Central memory CD4-positive, alpha-beta T cell (primary cell): ENCODE results near the gene CUEDC1.

ENCODE experiments used
- DNase-seq: peaks from one replicate; pipeline ENCODE4 v3.0.0; 2022

Gene CUEDC1

DNA sequence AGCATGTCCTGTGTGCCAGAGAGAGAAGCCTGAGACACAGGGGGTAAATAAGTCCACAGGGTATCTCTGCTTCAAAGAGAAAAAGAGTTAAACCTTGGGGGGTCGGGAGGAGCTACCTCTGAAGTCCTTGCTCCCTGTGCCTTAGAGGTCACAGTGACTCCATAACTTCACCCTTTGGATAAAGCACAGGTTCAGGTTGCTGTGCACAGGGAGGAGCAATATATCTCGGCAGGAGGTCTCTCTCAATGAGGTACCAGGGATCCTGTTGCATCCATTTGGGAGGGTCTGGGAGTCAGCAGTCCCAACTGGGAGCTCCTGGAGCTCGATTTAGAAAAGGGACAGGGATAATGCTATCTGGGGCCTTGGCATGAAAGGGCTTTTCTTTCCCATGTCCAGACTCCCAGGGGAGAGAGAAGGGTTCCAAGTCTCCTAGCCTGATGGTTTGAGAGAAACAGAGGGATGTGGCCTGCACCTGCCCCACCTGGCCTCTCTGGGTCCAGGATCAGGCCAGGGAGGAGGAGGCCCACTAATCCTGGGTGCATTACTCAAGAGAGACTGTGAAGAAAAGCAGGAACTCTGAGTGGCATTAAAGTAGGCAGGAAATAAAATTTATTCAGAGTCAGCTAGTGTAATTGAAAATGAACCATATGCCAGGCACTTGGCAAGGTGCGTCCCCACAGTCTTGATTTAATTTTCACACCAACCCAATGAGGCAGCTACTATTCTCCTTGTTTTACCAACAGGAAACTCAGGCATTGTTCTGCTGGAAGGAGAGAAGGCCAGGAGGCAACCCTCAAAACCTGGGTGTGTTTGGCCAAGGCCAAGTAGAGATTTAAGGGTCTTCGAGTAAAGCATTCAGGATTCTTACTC is 40.7 kb downstream of the CUEDC1 start:
- no peak for DNase-seq

DNA sequence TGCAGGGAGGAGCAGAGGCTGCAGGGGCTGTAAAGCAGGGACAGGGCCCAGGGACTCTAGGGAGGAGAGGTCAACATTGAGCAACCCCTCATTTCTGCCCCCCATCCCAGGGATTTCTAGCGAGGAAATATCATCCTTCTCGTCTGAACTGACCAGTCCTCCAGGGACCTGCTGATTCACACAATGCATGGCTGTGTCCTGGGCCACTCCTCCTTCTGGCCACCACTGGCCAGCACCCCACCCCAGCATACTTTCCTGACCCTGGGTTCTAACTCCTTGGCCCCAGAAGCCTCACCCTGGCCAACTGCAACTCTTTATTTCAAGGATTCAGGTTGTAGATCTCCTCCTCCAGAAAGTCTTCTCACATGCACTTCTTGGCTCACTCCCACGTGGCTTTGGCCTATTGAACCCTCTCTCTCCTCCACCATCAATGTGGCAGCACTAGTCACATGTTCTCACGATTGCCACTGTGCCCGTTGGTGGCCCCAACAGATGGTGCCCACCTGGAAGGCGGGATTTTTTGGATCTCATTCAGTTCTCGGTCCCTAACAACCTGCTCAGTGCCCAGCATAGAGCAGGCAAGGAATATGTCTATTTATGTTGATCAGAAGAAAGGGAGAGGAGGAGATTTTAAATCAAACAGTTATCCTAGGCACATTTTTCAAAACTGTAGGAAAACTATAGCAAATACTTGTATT is 41.5 kb downstream of the CUEDC1 start:
- DNase-seq = no peak

DNA sequence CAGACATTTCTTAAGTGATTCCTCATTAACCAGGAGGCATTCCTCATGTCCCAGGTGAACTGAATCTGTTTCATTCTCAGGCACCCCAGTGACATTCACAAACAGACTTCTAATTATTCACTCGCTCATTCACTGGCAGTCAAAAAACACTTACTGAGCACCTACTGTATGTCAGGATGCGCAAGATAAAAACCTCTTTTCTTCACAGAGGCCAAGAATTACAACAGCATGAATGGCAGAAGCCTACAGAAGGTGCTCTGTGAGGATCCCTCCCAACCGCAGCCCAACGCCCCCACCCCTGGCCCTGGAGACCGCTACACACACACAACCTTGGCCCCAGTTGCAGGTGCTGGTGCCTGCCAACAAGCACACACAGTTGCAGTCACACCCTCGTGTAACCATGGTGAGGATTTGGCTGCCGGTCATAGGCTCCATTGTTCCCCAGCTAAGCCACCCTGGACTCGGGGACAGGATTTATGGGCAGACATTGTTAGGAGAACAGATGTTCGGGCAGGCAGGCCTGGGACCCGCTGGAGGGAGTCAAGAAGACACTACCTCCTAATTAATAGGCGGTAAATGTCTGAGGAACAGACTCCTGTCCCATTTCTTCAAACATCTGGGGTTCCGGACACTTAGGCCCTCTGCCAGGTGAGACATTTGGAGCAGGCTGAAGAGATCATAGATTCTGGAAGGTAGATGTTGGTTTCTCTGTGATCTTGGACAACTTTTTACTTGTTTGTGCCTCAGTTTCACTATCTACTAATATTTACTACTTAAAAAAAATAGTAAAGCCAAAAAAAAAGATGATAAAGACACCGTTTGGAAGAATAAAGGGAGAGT is 43.2 kb downstream of the CUEDC1 start:
- DNase-seq = no peak

DNA sequence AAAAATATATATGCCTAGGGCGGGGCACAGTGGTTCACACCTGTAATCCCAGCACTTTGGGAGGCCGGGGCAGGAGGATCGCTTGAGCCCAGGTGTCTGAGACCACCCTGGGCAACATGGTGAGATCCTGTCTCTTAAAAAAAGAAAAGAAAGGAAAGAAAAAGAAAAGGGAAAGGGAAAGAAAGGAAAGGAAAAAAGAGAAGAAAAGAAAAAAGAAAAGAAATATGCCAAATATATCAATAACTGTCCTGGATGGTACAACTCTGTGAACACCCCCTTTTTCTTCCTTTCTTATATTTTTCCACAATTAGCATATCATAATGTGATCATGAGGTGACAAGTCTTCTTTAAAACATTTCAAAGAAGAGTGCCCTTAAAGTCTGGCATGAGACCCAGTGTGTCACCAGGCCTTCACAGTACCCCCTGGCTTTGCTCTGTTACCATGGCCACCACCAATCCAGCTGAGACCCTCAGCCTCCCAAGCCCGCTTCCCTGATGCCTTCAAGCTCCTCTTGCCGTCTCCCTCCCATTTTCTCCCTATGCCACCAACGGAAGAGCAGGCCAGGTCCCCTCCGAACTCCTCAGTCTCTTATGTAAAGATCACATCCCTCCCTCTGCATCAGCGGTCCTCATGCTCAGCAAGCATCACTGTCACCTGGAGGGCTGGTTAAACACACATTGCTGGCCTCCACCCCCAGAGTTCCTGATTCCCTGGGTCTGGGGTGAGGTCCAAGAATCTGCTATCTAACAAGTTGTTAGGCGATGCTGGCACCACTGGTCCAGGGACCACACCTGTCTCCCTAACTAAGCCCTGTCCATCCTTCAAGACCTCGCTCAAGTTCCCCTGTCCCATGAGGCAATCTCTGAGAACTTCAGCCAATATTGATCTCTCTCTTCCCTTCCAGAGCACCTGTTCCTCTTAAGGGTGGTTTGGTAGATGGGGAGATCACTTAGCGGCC is 44.5 kb downstream of the CUEDC1 start:
- DNase-seq = no peak

DNA sequence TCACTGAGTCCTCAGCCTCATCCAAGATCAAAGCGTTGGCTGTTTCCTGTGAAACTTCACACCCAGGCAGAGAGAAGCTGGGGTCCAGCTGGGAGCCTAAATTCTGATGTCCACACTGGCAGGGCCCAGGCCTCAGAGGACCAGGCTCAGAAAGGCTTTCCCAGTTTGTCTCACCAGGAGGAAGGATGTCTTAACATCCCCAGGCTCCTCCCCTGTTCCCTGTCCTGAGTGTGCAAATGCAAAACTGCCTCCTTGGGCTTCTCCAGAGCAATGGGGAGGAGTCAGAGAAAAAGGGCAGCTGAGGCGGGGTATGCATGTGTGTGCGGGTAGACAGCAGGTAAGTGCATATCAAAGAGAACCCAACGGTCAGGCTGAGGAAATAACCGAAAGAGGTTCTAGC is 45.7 kb downstream of the CUEDC1 start:
- no peak for DNase-seq

DNA sequence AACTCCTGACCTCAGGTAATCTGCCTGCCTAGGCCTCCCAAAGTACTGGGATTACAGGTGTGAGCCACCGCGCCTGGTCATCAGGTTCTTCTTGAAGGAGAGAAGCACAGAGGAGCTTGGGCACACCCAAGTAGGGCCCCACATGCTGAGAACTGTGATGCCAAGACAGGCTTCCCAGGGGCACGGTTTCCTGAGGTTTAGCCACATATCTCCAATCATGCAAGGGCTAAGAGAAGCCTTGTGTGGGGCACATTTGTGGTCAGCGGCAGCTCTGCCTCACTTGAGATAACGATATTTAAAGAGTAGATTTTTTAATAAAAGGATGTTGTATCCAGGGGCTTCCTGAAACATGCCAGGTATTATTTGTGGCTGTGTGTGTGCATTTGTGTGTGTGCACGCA is 46.9 kb downstream of the CUEDC1 start:
- no peak for DNase-seq

DNA sequence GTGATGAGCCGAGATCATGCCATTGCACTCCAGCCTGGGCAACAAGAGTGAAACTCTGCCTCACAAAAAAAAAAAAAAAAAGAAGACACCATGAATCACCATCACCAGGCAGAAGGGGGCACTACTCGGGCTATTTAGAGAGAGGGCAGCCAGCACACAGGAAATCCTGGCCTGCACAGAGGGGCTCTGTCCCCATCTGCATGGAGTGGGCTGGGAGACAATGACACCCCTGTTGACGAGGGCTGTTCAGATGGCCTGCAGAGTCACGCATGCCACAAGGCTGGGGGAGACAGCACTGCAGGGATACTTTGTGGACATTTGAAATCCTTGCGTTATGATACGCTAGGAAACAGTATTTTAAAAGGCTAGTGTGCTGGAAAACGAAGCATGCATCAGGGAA is 48.3 kb downstream of the CUEDC1 start:
- no peak for DNase-seq

DNA sequence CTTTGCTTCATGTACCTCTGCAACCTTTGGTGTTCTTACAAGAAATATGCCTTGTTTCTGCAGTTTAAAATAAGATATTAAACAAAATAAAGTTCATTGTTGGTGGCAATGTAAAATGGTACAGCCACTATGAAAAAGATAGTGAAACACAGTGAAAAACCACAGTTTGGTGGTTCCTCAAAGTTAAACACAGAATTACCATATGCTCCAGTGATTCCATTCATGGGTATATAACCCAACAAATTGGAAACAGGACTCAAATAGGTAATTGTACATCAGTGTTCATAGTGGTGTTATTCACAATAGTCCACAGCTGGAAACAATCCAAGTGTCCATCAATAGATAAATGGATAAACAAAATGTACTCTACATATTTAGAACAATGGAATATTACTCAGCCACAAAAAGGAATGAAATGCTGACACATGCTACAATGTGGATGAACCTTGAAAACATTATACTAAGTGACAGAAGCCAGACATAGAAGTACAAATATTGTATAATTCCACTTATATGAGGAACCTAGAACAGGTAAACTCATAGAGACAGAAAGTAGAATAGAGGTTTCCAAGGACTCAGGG is 49.2 kb downstream of the CUEDC1 start:
- no peak for DNase-seq

DNA sequence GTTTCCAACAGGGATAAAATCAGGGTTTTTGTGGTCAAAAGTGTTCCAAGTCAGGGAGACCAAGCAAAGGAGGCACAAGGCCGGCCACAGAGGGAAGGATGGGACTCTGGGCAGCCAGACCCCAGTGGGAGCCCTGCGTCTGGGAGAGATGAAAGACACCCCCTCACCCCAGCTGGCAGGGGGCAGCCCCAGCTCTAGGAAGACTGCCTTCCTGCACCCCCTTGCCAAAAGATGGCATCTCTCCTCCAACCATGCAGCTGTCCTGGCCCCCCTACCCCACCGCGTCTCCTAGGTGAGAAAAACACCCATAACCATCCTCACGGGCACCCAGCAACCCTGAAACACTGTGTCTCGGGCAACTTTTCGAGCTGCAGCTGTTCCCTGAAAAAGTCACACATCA is 51.3 kb downstream of the CUEDC1 start:
- no peak for DNase-seq

DNA sequence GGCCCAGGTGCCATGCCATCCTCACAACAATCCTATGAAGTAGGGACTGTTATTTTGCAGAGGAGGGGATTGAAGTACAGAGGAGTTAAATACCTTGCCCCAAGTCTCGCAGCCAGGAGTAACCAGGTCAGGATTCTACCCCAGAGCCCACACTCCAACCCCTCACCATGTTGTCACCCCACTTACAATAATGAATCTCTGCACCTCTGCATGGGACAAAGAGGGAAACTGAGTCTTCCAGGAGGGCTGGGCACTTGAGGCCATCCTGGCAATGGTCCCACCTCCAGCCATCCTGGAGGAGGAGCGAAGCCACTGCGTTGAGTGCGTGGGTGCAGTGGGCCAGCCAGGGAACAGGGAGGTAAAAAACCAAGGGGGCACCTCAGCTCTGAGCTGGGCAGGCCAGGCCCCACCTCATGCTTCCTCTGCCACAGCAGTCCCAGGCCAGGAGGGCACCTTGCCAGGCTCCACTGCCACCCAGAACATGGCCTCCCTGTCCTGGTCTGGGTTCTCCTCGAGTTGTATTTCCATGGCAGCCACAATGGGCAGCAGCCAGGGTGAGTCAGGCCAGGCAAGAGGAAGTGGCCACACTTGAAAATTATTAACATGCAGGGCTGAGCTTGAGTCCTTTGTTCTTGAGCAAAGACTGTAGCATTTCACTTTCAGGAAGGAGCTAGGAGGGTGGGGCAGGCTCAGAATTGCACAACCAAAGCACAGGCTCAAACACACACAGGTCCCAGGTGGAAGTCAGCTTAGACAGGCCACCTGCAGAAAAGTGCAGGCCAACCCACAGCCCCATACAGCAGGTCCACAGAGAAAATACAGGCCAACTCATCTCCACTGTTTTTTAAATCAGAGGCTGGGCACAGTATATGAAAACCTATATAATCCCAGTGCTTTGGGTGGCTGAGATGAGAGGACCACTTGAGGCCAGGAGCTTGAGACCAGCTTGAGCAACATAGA is 52.1 kb downstream of the CUEDC1 start:
- DNase-seq = no peak

DNA sequence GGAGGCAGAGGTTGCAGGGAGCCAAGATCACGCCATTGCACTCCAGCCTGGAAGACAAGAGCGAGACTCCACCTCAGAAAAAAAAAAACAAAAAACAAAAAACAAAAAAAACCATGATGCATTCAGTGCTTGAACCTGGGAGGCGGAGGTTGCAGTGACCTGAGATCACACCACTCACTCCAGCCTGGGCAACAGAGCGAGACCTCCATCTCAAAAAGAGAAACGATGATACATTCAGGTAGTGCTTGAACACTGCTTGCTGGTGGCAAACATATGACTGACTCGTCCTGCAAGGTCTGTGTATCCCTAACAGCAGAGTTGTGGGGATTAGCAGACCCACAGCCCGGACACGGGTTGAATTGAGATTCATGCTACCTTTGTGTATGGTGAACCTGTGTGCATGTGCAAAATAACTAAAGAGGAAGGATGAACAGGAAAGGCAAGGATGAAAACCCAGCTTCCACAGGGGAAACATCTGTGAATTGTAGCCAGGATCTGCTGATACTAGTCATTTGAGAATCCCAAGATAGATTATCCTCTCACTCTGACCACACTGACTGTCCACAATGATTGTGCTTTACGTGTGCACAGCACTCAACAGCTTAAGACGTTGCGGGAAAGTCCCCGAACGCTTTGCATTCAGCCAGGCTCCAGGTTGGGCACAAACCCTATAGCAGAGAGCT is 53.0 kb downstream of the CUEDC1 start:
- no peak for DNase-seq

DNA sequence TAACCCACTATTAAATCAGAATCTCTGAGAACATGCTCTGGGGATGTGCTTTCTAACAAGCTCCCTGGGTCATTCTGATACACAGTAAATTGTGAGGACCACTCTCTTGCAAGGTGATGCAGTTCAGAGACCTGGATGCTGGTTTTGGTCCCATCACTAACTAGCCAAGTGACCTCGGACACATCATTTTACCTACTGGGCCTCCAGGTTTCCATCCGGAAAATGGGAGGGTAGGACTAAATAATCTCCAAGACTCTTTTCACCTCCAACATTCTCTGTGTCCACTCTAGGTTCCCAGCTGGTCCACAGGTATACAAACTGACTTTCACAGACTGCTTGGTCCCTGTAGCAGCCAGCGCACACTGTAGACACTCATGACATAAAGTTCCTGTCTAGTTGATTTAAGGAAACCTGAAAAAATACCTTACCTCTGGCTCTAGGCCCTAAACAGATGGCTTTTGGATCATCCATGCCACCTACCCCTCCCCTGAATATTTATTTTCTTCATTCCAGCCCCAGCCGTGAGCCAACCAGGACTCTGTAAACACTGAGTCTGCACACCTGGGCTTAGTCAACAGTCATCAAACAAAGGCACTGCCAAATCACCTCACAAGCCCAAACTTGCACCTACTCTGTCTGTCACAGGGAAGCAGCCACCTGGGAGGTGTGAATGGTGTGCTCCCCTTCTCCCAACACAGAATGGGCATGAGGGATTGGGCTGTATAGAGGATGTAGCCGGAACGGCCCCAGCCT is 54.0 kb downstream of the CUEDC1 start:
- no peak for DNase-seq

DNA sequence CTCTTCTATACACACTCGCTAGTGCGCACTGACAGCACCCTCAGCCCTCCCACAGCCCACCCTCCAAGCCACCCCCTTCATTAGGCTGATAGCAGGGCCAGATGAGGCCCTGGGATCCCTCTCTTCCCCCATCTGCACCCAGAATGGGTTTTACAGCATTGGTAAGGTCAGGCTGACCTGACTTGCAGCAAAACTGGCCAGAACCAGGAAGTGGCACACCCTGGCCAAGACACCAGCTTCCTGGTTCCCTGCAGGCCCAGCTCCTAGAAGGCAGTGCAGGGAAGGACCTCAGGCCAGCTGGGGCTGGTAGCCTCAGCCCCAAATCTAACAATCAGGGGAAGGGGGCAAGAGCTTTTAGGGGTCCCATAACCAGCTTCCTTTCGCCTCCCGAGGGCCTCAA is 55.4 kb downstream of the CUEDC1 start:
- DNase-seq = no peak

DNA sequence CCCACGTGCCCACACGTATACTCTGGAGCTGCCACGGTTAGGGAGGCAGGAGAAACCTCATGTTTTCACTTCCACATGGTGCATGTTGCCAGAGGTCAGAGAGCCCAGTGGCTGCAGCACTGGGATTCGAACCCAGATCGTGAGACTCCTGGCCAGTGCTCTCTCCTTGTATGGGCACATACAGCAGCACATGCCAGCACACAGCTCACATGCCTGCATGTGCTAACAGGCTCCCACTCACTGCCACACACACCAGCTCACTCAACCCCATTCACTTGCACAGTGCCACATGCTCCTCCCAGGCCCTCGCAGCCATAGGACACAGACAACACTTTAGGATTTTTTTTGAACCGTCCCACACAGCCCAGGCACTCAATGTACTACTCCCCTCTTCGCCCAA is 55.8 kb downstream of the CUEDC1 start:
- no peak for DNase-seq

DNA sequence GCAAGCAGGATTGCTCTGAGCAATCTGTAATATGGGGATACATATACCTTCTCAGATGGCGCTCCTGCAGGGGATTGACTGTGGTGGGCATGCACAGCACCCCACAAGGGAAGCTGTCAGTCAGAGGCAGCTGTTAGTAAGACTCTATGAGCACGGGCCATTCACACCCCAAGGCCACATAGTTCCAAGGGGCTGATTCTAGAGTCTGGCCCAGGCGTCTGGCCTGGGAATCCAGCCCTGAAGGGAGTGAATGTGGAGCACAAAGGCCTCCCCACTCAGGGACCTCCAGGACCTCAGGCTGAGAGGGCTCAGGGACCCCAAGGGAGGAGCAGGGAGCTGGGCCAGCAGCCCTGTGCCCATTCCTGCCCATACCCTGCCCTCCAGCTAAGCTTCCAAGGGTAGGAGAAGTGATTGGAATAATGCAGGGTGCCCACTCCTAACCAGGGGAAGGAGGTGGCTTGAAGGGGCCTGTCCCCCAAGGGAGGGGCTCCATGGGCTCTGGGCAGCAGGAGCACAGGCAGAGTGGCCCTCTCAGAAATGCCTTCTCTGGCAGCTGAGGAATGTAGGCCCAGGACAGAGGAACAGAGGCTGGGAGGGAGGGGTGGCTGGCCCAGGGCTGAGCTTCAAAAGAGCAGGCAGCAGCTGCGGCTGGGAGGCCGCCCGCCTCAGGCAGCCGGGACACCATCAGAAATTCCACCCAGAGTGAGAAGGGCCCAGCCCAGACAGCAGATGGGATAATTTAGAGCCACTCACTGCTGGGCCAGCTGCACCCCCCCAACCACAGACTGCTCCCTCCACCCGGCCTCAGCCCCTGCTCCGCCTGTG is 56.5 kb downstream of the CUEDC1 start:
- DNase-seq = no peak

DNA sequence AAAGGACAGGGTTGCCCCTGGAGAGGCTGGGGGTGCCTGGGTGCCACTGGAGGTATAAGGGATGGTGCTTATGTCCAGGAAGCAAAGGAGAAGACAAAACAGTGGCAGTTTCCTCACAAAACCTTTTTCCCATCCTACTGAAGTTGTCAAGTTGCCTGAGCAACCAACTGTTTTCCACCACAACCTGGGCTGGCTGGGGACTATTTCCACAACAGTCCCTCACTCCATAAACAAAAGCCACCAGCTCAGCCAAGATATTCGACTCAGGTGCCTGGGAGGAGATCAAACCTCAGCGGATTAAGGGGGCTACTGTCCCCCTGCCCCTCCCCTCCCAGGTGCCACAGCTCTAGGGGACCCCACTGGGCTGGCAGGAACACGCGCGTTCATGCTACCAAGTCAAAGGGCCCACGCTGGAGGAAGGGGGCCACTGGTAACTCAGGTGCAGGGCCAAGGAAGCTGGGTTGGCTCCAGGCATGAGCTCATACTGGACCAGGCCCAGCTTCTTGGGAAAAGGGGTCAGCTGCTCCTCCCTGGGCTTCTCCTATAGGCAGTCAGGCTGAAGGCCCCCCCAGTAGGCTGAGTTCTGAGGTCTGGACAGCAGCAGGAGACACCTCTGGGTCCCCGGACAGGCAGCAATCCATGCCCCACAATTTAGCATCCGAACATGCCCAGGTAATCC is 59.7 kb downstream of the CUEDC1 start:
- no peak for DNase-seq

DNA sequence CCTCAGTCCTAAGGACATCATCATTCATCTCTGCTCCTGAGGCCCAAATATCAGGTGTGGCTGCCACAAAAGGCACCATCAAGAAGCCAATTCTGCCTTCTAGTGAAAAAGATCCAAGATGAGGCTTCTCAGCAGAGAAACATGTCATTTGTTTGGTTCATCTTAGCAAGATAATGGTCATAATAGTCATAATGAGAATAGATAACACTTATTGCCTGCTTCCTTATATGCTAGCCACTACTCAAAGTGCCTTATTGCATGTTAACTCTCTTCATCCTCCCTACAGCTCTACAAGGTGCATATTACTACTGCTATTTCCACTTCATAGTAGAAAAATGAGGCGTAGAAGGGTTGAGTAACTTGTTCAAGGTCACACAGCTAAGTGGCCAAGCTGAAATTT is 60.4 kb downstream of the CUEDC1 start:
- no peak for DNase-seq
